Glomerular visceral epithelial cell (primary cell): ENCODE measurements around the gene DAB1.
"Not testable (repeated sequence)": the region's sequence is repeated elsewhere in the genome, so short reads cannot be mapped to it uniquely, and the experiment has no call there.

Source experiments
- DNase-seq: peaks from one replicate; pipeline ENCODE4 v3.0.0-alpha.2; 2016; ENCODE audit errors: extremely low spot score

DAB1 gene

DNA sequence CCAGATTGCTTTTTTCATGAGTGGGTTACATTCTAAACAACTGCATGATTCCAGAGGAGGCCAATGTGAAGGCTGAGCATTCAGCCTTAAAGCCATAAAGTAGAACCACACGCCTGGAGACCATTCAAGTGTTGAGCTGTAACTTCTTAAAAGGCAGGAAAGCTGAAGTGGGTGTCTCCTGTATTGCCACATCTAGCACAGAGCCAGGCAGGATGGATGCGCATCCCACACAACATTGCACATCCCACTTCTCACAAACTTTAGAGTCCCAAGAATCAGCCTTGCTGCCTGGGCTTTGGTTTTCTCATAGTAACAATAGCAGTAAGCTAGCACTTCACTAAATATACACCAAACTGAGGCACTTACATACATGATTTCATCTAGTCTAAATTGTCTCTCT is 151.7 kb downstream of the DAB1 start:
- DNase-seq = no peak

DNA sequence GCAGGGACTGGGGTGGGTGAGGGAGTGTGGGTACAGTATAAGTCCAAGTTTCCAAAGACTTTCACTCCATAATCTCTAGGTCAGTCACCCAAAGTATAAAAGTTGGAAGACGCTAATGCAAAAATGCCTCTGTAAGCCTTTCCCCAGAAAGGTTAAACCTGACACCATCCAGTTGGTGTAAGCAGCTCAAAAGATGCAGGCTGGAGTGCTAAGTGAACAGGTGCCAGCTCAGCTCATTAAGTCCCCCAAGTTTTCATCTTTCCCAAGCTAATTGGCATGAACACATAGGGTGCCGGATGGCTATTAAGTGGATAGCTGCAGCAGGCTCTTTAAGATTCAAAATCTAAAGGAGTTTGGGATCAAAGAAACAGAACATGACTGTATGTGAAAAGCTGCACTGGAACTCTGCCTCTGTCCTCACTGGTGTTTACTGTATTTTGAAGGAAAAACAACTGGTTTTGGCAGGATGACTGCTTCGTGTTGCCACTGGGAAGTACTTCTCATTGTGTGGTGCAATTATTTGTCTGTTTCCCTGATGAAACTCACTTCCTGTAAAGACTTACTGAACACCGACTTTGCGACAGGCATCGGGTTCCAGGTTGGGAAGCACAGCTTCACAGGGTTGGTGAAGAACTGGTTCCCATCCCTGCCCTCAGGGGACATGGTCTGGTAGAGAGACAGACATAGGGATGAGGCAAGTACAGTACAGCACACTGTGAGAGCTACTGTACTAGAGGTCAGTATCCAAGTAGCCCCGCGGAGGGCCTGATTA is 152.7 kb downstream of the DAB1 start:
- no peak for DNase-seq

DNA sequence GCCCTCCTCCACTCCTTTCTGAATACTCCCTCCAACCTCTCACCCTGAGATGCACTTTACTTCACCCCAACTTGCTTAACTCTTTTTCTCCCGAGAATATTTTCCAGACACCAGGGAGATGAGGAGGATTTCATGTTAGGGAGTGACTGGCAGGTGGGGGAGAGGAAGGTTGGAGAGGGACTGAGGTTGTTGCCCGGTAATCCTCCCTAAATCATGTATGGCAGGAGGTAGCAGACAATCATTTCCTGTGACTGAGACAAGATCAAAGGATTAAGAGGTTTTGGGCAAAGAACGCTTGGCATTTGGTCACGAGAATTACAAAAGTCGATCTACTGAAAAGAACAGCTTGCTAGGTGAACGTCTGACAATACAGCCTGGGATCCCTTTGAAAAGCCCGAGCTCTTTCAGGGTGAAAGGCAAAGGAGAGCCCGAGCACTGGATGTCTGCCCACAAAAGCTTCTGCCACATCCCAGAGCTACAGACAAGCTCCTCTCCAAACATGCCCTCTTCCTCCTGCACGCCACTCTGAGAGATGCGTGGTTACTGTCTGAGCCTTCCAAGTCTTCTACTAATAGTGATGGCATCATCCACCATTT is 154.1 kb downstream of the DAB1 start:
- no peak for DNase-seq

DNA sequence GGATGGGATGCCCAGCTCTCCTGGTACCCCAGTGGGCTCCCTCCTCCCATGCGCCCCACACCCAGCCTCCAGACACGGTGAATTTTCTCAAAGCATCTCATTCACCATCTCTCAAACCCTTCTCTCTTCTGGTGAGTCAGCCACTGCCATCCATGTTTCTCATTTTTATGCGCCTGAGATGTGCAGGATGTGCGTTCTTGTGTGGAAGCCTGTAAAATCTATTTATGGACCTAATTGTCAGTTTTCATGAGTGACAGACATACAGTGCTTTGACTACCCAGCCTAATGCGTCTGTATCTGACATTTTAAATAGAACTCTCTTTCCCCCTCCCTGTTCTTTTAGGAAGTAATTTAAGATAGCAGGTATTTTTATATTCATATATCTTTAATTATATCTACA is 158.8 kb downstream of the DAB1 start:
- no peak for DNase-seq

DNA sequence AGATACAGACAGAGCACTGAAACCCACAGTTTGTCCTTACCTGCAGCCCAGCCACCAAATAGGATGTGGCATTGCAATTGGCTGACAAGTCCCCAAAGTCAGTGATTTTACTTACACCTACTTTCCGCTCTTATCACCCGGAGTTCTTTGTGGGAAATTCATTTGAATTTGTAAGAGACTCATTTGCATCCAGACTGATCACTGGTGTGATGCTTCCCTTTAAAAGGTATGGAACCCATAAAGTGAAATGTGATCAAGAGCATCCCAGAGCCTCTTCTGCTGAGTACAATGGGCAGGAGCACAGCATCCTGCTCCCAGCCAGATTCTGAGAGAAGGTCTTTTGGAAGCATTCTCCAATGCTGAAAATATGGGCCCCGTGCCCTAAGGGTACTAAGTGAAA is 161.4 kb downstream of the DAB1 start:
- no peak for DNase-seq

DNA sequence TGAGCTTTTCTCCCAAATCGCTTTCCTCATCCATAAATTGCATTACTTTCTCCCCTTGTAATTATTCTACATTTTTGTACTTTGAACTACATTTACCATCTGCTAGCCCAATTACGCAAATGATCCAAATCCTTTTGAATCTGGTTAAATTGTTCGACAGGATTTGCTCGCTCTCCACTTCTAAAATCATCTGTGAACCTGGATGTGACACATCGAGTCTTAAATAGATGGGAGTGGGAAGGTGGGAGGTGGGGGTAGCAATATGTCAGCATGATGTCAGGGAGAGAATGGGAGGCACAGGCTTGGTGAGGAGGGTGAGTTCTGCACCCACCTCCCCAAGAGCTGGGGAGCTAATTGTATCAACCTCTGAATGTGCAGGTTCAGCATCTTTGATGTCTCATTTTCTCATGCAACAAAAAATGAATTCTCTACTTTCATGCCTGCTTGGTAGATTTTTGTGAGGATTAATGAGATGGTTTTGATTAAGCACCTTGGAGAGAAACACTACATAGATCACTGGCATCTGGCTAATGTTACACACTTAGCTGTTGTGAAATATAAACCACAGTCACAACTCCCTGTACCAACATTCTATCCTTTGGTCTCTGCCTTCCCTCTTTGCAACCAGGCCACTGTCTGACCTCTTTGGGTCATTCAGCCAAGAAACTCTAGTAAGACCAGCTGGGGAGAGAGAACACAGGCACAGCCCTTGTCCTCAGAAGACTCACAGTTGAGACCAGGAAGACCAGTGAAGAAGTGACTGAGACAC is 165.1 kb downstream of the DAB1 start:
- DNase-seq = no peak

DNA sequence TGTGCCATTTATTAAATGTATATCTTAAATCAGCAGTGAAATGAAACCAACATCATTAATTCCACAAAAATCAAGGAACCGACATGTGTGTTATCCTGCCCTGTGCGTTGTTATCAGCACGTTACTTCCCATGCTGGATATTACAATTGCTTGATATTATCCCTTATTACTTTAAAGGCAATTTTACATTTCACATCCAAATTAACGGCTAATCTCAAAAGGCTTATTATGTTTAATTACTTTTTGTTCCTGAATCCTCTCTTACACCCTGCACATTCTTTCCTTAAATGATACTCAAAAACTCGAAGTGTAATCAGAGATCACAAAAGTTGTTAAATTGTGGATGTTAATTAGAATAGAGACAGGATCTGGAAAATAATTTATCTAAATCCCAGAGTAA is 167.9 kb downstream of the DAB1 start:
- no peak for DNase-seq

DNA sequence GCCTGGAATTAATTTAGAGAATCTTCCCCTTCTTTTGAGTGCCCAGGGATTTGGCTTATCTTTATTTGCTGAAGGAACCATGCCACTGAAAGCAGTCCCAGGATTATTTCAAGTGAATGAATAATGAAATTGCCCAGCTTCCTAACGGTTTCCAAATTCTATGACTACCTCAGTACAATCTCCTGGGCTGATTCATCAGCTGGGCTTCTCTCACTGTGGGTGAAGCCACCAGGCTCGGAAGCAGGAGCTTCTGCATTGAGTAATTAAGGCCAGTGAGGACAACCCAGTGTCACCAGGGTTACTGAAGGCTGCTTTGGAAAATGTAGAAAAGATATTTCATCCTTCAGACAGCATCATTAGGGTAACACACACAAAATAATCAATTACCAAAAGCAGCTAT is 169.8 kb downstream of the DAB1 start:
- no peak for DNase-seq

DNA sequence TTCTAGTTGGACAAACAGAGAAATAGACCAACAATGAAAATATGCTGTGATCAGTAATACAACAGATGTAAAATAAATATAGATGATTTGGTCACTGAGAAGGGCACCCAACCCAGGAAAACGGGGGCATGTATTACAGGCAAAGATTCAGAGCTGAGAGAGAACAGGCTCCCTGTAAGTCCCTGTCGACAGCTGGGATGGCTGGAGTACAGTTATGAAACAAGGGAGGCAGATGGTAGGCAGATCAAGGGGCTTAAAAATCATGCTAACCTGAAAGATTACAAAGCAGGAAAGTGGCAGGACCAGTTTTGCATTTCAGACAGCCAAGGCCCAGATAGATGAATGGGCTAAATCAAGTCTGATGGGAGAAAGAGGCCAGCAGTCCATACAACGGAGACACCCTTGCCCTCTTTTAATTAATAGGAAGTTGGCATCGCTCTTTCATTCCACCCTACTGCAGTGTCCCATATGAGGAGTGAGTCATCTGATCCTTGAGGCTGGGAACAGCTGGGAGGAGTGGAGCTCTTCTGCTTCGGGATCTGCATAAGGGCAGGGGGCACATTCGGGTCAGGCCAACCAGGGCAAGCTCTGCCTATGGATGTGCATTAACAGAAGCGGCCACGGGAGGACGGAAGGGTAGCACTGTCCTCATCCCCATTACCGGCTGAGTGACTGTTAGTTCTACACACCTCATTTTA is 171.1 kb downstream of the DAB1 start:
- no peak for DNase-seq

DNA sequence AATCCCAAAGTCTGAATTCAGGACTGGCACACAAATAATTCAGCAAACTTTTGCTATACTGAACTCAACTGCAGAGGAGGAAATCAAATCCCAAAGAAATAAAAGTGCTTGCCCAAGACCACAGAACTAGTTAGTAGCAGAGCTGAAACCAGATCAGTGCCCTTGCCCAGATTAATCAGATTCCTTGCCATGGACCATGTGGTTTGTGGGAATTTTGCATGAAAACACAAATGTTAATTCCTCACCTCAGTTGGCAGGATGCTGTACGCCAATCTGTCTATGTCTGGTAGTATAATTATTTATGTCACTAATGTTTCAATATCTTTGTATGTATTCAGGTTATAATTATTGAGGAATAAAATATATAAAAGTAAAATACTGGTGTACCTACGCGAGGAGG is 173.8 kb downstream of the DAB1 start:
- no peak for DNase-seq

DNA sequence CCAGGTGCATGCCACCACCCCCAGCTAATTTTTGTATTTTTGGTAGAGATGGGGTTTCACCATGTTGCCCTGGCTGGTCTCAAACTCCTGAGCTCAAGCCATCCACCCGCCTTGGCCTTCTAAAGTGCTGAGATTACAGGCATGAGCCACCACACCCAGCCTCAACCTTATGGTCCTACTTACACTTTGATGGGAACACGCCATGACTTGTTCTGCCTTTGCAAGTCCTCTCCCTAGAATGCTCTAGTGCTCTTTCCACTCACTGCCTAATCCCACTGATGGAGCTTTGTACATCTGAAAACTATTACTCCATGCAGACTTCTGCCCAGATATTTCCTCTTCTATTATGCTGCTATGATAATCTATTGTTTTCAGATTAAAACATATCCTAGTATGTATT is 174.3 kb downstream of the DAB1 start:
- DNase-seq = no peak

DNA sequence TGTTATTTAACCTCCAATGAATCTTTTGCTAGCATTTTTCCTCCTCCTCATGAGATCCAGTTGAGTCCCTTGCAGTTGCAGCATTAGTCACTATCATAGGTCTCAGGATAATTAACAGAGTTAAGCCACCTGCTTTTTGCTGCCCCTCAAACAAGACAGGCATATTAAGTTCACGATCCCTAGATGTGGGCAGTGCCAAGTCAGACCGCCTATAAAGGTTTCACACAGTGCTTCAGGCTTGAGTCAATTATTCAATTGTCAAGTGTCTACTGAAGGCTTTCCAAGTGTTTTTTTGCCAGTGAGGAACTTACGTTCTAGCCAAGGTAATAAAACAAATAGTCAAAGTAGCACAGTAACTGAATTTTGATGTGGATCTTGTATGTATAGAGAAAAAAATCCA is 175.0 kb downstream of the DAB1 start:
- DNase-seq = no peak

DNA sequence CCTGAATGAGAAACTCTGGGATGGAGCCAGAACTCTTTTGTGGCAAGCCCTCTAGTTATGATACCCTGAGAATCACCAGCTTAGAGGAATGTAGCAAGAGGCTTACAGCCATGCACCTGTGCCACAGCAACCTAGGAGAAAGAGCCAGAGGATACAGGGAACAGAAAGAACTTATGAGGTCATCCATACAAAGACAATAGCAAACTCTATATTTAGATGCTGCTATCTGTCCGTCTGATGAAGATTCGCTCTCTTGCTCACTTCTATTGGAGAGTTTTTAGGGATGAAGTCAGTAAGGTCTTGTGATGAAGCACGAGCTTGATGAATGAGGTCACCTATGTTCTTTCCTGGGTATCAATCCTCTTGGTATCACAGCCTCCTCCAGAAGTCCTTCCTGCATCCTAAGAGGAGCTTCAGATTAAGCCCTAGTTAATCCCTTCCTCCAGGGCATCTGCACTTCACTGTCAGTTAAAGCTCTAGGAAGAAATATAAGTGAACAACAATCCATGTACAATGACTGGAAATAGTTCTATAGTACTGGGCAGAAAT is 185.6 kb downstream of the DAB1 start:
- DNase-seq = no peak

DNA sequence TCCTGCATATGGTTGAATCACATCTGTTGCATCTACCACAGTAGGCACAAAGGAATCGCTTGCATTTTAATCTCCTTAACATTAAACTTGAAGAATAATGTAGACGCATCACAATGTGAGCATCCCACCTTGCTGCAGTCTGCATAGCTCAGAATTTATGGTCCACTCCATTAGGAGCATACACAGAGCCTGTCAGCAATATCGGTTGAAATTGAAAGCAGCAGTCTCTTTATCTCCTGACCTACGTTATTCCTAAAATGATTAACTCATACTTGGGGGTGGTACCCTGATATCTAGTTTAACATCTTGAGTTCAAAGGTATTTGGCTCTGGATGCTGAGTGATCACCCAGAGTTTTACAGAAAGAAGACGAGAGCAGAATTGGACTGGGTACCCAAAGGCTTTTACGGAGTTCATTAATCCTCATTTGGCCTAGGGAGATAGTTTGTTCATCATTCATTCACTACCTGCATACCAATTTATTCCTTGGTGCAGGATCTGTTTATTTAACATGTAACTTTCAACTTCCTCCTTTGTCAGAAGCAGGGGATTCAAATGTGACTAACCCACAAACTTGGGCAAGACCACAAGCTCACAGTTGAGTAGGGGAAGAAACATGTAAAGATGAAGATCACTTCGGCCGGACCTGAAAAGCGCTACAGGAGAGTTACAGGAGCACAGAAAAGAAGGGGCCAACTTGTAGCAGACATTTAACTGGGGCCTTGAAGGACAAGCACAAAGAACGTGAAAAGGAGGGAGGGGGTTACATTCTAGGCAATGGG is 187.9 kb downstream of the DAB1 start:
- no peak for DNase-seq

DNA sequence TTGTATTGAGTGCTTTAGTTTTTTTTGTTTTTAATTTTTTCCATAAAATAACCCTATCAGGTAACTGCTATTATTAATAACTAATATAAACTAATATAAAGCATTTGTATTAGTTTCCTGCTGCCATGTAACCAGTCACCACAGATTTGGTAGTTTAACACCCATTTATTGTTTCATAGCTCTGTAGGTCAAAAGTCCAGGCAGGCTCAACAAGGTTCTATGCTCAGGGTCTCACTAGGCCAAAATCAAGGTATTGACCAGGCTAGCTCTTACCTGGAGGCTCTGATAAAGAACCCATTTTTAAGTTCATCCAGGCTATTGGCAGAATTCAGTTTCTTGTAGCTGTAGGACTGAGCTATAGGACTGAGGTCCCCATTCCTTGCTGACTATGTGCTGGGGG is 189.4 kb downstream of the DAB1 start:
- no peak for DNase-seq

DNA sequence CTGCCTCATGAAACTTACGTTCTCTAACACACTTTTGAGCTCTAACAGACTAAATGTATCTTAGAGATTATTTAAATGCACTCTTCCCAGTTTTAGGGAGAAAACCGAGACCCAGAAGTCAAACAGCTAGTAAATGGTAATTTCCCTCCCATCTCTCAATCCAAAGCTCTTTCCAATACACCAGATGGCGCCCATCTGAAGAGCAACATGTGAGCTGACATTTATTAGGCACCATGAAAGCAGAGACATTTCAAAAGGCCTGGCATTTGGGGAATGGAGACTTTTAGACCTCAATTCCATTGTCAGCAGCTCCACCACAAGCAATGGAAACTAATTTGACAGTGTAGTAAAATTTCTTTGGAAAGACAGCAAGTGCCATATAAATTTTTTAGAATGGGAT is 191.4 kb downstream of the DAB1 start:
- DNase-seq = no peak

DNA sequence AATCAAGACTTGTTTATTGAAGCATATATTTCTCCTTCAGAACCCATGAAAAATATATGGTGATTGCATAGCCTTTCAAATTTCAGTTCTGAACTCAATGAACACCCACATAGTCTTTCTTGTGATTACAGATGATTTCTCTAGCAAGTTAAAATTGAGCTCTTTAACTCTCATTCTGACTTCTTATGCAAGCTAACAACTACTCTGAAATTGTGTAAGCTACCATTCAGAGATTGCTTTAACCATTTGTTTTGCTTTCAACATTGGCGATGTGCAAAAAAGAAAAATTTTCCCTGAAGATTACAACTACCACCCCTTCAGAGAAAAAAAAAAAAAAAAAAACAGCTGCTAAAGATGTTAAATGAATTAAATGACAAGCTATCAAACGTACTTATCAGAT is 193.9 kb downstream of the DAB1 start:
- no peak for DNase-seq

DNA sequence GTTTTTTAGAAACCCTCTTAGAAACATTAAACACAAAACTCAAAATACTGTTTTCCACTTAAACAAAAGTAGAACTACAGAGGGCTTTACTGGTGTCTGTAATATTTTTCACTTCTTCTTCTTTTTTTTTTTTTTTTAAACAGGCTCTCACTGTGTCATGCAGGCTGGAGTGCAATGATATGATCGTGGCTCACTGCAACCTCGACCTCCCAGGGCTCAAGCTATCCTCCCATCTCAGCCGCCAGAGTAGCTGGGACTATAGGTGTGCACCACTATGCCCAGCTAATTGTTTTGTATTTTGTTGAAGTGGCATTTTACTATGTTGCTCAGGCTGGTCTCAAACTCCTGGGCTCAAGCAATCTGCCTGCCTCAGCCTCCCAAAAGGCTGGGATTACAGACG is 194.8 kb downstream of the DAB1 start:
- DNase-seq = no peak

DNA sequence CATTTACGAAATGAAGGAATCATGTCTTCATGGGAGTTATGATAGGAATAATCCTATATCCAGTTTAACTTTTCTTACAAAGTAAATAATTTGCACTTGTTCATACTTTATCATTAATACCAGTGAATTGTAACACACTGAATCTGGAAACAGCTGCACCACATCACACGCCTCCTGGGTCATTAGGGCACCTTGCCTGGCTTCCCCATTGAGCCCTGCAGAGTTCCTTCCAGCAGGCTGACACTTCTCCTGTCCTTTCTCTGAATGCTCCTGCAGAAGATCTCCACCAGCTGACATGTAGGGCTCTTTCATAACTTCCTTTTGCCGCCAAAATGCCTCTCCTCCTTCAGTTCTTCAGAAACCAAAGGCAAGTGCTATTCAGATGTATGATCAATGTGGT is 201.1 kb downstream of the DAB1 start:
- no peak for DNase-seq

DNA sequence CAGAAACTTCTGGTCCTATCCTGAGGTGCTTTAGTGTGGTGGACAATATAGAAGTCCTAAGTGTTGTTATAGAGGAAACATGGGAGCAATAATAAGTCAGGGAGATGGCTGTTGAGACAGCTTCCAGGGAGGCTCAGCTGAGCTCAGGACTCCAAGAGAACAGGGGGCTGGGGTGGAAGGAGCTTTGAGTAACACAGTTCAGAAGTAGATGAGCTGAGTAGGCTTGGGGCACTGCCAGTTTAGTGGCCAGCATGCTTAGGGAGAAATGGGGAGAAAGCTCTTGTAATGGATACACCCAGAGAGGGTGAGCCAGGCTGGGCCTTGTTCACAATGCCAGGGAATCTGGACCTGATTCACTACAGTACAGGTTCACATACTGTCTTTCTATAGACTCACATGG is 201.6 kb downstream of the DAB1 start:
- no peak for DNase-seq

DNA sequence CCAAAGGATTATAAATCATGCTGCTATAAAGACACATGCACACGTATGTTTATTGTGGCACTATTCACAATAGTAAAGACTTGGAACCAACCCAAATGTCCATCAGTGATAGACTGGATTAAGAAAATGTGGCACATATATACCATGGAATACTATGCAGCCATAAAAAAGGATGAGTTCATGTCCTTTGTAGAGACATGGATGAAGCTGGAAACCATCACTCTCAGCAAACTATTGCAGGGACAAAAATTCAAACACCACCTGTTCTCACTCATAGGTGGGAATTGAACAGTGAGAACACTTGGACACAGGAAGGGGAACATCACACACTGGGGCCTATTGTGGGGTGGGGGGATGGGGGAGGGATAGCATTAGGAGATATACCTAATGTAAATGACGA is 203.0 kb downstream of the DAB1 start:
- not testable (repeated sequence) for DNase-seq
